GM18517 (cell line): Measurements from ENCODE around the gene DYNLL1.
"Not testable (repeated sequence)": the region's sequence is repeated elsewhere in the genome, so short reads cannot be mapped to it uniquely, and the experiment has no call there.

Source experiments
- ATAC-seq: cut with Tn5 transposase; IDR thresholded peaks from one replicate; pipeline ENCODE4 v1.9.1; 2021; ENCODE audit warnings: mild to moderate bottlenecking, moderate library complexity; ENCODE audit not compliant: unreplicated experiment

DYNLL1 gene

GRCh38 chr12:120473807-120474615, 21.9 kb upstream of the DYNLL1 start:
- ATAC-seq = no peak

GRCh38 chr12:120474616-120474960, 21.3 kb upstream of the DYNLL1 start:
- ATAC-seq = no peak

GRCh38 chr12:120475643-120476042, 20.3 kb upstream of the DYNLL1 start:
- ATAC-seq = no peak

GRCh38 chr12:120479458-120479857, 16.5 kb upstream of the DYNLL1 start:
- no peak for ATAC-seq

- ATAC-seq = no peak
Measured at GRCh38 chr12:120480211-120480610, 15.7 kb upstream of the DYNLL1 start.

- ATAC-seq = no peak
Measured at GRCh38 chr12:120481022-120481767, 14.7 kb upstream of the DYNLL1 start.

- no peak for ATAC-seq
Measured at GRCh38 chr12:120483621-120484020, 12.3 kb upstream of the DYNLL1 start.

GRCh38 chr12:120485961-120486881, 9.7 kb upstream of the DYNLL1 start:
- ATAC-seq = no peak

GRCh38 chr12:120487552-120487951, 8.4 kb upstream of the DYNLL1 start:
- ATAC-seq = not testable (repeated sequence)

- ATAC-seq = no peak
Measured at GRCh38 chr12:120488057-120488640, 7.8 kb upstream of the DYNLL1 start.

GRCh38 chr12:120489018-120489417, 6.9 kb upstream of the DYNLL1 start:
- ATAC-seq = no peak

- no peak for ATAC-seq
Measured at GRCh38 chr12:120490325-120490724, 5.6 kb upstream of the DYNLL1 start.

GRCh38 chr12:120490833-120491512, 4.9 kb upstream of the DYNLL1 start:
- no peak for ATAC-seq

GRCh38 chr12:120495186-120495730, 655 bp upstream of the DYNLL1 start:
- no peak for ATAC-seq

- ATAC-seq = peak; percentile 16
Measured at GRCh38 chr12:120496413-120497340, 764 bp downstream of the DYNLL1 start.

- no peak for ATAC-seq
Measured at GRCh38 chr12:120497524-120498150, 1.7 kb downstream of the DYNLL1 start.

GRCh38 chr12:120498870-120499515, 3.1 kb downstream of the DYNLL1 start:
- no peak for ATAC-seq

- ATAC-seq = no peak
Measured at GRCh38 chr12:120500581-120500980, 4.7 kb downstream of the DYNLL1 start.
